K562 (cell line): ENCODE measurements around the gene GUK1. TPM values are rescaled to one million over a fixed set of nuclear protein-coding genes. Genes with fewer than 3 reads are reported as not detected.

Experiments
- ARHGAP35 ChIP-seq: fragments of 450-650 bp; IDR thresholded peaks from 2 replicates; pipeline ENCODE4 v1.6.1; 2018; ENCODE audit not compliant: partially characterized antibody
- ATF1 ChIP-seq, 2 experiments: fragments of 450-650 bp in 1 of 2; IDR thresholded peaks; 2 replicates each; pipeline ENCODE4 v1.6.1; 2016; ENCODE audit warnings: missing compliant biosample characterization in 1 of 2, missing genetic modification characterization in 1 of 2
- DMBX1 ChIP-seq: fragments of 250-450 bp; sonication (Bioruptor Pico); IDR thresholded peaks from 2 replicates; pipeline ENCODE4 v1.8.0; 2022; ENCODE audit warnings: inconsistent platforms, mild to moderate bottlenecking, moderate library complexity, borderline replicate concordance
- HLTF ChIP-seq: fragments of 450-650 bp; IDR thresholded peaks from 2 replicates; pipeline ENCODE4 v1.6.1; 2016
- HNRNPK ChIP-seq: fragments of 200-400 bp; formaldehyde crosslinking; IDR thresholded peaks from one replicate; pipeline ENCODE4 v1.6.1; 2018; ENCODE audit warnings: mild to moderate bottlenecking, low read depth, low read length; ENCODE audit not compliant: poor library complexity, severe bottlenecking
- HNRNPL ChIP-seq: fragments of 200-400 bp; formaldehyde crosslinking; IDR thresholded peaks from 2 replicates; pipeline ENCODE4 v1.6.1; 2017; ENCODE audit warnings: low read depth, mild to moderate bottlenecking, low read length
- NFIC ChIP-seq: fragments of 450-650 bp; IDR thresholded peaks from 2 replicates; pipeline ENCODE4 v1.6.1; 2017; ENCODE audit warnings: mild to moderate bottlenecking, inconsistent platforms
- PHB2 ChIP-seq: fragments of 450-650 bp; IDR thresholded peaks from 2 replicates; pipeline ENCODE4 v1.6.1; 2017; ENCODE audit warnings: low read depth
- PHTF2 ChIP-seq: fragments of 250-450 bp; sonication (Bioruptor Pico); IDR thresholded peaks from 2 replicates; pipeline ENCODE4 v1.5.0; 2021; ENCODE audit warnings: mild to moderate bottlenecking
- POLR2AphosphoS2 ChIP-seq: IDR thresholded peaks from 2 replicates; pipeline ENCODE4 v1.6.1; 2012; ENCODE audit warnings: low read length, improper control_type of control experiment
- TAF1 ChIP-seq: IDR thresholded peaks from 2 replicates; pipeline ENCODE4 v1.6.1; 2011; ENCODE audit warnings: mild to moderate bottlenecking, low read length, moderate library complexity; ENCODE audit not compliant: insufficient read depth, control insufficient read depth, severe bottlenecking; ENCODE audit errors: extremely low read depth
- XRCC5 ChIP-seq: fragments of 200-400 bp; formaldehyde crosslinking; IDR thresholded peaks from 2 replicates; pipeline ENCODE4 v1.6.1; 2017; ENCODE audit warnings: low read depth, mild to moderate bottlenecking, low read length
- ZNF140 ChIP-seq: fragments of 250-450 bp; sonication (Bioruptor Pico); IDR thresholded peaks from 2 replicates; pipeline ENCODE4 v1.8.0; 2021; ENCODE audit warnings: moderate library complexity, mild to moderate bottlenecking, inconsistent platforms
- ZNF282 ChIP-seq: sonication (generic); formaldehyde crosslinking; IDR thresholded peaks from 2 replicates; pipeline ENCODE4 v1.8.1; 2023; ENCODE audit warnings: missing genetic modification reagents
- ZNF561 ChIP-seq: fragments of 450-650 bp; formaldehyde crosslinking; conservative IDR thresholded peaks from 2 replicates; pipeline ENCODE4 v1.4.0; 2020; ENCODE audit warnings: mild to moderate bottlenecking, moderate library complexity
- polyA plus RNA-seq, 8 experiments: library from polyadenylated mRNA; depleted of rRNA in 4 of 8; stranded (reverse) in 5 of 8; unstranded in 3 of 8; fragments of >200 nt; fragmentation: Nextera tagmentation in 2 of 8; fragmentation: Illumina TruSeq in 1 of 8; extraction: Ambion mirVana in 2 of 8; extraction: Trizol in 1 of 8; gene quantifications; 2 replicates each; pipeline versions ENCODE4 v1.2.1 to v1.2.3, GENCODE V29; 2011 to 2014; ENCODE audit warnings: inconsistent platforms in 1 of 8, missing spikeins in 1 of 8
- total RNA-seq, 7 experiments: library from RNA; depleted of rRNA in 6 of 7; stranded (reverse); fragments of >200 nt in 6 of 7; fragmentation: Illumina TruSeq in 2 of 7; extraction: Trizol in 2 of 7; gene quantifications; 2 replicates each; pipeline versions ENCODE4 v1.2.1 to v1.2.3, GENCODE V29; 2011 to 2021; ENCODE audit warnings: low replicate concordance in 1 of 7
- TF ChIP-seq, protein P1 (sequence below): sonication (generic); formaldehyde crosslinking; IDR thresholded peaks from 2 replicates; pipeline ENCODE4 v1.4.0; 2020; ENCODE audit warnings: mild to moderate bottlenecking, missing genetic modification reagents
- TF ChIP-seq, protein P2 (sequence below): sonication (generic); formaldehyde crosslinking; IDR thresholded peaks from 2 replicates; pipeline ENCODE4 v1.5.0; 2020; ENCODE audit warnings: missing genetic modification reagents
- TF ChIP-seq, protein P3 (sequence below): fragments of 250-450 bp; sonication (Bioruptor Pico); IDR thresholded peaks from 2 replicates; pipeline ENCODE4 v1.4.0; 2020; ENCODE audit warnings: mild to moderate bottlenecking, moderate library complexity

The GUK1 gene
- total and polyA plus RNA-seq, 9 of the 15 experiments (the other 6 are each of a cell fraction or from before 2014, with no cell fraction given), result 7.0 to 331 (median 132) TPM

DNA sequence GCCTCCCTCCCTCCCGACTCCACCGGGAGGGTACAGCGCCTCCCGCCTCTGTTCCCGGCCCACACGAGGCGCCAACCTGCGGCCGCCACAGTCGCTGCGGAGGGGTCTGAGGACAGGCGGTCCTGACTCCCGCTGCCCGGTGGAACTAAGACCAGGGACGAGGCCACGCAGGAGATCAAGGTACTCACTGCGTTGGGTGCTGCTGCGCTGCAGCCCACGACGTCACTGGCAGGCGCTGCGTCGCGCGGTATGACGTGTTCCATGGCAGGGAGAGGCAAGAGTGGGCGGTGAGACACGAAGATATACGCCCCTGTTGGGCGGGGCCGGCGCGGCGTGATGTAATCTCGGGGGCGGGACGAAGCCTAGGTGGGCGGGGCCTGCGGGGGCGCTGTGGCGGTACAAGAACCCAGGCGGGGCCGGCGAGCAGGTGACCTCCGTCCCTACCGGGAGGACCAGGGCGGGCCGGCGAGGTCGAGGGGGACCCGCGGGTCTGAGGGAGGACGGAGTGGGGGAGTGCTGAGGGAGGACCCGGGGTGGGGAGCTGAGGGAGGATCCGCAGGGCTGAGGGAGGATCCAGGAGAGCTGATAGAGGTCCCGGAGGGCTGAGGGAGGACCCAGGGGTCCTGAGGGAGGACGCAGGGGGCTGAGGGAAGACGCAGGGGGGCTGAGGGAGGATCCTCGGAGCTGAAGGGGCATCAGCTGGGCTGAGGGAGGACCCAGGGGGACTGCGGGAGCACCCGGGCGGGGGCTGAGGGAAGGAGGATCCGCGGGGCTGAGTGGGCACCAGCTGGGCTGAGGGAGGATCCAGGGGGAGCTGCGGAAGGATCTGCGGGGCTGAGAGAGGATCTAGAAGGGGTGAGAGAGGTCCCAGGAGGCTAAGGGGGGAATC is 30.8 kb upstream of the GUK1 start, which contains the start of gene MRPL55 (continued):
- peak; percentile 46 for TF ChIP-seq ARHGAP35
- peak; percentile 88 for TF ChIP-seq TAF1
- TF ChIP-seq PHB2, result peak; percentile 9; the same call in 1 of the 2 replicates
- TF ChIP-seq ZNF561 (CRISPR knock-in tag), result no peak
- no peak for TF ChIP-seq ZNF140 (CRISPR knock-in tag)
- no peak for TF ChIP-seq HNRNPL
- peak; percentile 48; the same call in 1 of the 2 replicates for TF ChIP-seq POLR2AphosphoS2
- no peak for TF ChIP-seq HLTF
- TF ChIP-seq, protein P1, sequence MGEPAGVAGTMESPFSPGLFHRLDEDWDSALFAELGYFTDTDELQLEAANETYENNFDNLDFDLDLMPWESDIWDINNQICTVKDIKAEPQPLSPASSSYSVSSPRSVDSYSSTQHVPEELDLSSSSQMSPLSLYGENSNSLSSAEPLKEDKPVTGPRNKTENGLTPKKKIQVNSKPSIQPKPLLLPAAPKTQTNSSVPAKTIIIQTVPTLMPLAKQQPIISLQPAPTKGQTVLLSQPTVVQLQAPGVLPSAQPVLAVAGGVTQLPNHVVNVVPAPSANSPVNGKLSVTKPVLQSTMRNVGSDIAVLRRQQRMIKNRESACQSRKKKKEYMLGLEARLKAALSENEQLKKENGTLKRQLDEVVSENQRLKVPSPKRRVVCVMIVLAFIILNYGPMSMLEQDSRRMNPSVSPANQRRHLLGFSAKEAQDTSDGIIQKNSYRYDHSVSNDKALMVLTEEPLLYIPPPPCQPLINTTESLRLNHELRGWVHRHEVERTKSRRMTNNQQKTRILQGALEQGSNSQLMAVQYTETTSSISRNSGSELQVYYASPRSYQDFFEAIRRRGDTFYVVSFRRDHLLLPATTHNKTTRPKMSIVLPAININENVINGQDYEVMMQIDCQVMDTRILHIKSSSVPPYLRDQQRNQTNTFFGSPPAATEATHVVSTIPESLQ, result no peak
- TF ChIP-seq DMBX1 (CRISPR knock-in tag), result no peak
- TF ChIP-seq ATF1 (CRISPR knock-in tag; IDR thresholded peaks at IDR 0.05), result peak; percentile 100
- TF ChIP-seq ATF1 (tag; IDR thresholded peaks at IDR 0.05), result peak; percentile 100
- no peak for TF ChIP-seq PHTF2 (CRISPR knock-in tag)
- TF ChIP-seq ZNF282, result no peak
- peak; percentile 56 for TF ChIP-seq NFIC
- TF ChIP-seq, protein P2, sequence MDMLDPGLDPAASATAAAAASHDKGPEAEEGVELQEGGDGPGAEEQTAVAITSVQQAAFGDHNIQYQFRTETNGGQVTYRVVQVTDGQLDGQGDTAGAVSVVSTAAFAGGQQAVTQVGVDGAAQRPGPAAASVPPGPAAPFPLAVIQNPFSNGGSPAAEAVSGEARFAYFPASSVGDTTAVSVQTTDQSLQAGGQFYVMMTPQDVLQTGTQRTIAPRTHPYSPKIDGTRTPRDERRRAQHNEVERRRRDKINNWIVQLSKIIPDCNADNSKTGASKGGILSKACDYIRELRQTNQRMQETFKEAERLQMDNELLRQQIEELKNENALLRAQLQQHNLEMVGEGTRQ, result no peak; the same call in 1 of the 2 replicates
- no peak for TF ChIP-seq HNRNPK
- TF ChIP-seq XRCC5, result no peak
- TF ChIP-seq, protein P3, sequence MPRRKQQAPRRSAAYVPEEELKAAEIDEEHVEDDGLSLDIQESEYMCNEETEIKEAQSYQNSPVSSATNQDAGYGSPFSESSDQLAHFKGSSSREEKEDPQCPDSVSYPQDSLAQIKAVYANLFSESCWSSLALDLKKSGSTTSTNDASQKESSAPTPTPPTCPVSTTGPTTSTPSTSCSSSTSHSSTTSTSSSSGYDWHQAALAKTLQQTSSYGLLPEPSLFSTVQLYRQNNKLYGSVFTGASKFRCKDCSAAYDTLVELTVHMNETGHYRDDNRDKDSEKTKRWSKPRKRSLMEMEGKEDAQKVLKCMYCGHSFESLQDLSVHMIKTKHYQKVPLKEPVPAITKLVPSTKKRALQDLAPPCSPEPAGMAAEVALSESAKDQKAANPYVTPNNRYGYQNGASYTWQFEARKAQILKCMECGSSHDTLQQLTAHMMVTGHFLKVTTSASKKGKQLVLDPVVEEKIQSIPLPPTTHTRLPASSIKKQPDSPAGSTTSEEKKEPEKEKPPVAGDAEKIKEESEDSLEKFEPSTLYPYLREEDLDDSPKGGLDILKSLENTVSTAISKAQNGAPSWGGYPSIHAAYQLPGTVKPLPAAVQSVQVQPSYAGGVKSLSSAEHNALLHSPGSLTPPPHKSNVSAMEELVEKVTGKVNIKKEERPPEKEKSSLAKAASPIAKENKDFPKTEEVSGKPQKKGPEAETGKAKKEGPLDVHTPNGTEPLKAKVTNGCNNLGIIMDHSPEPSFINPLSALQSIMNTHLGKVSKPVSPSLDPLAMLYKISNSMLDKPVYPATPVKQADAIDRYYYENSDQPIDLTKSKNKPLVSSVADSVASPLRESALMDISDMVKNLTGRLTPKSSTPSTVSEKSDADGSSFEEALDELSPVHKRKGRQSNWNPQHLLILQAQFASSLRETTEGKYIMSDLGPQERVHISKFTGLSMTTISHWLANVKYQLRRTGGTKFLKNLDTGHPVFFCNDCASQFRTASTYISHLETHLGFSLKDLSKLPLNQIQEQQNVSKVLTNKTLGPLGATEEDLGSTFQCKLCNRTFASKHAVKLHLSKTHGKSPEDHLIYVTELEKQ (CRISPR knock-in tag), result no peak
